Measurements from ENCODE around the gene SYNE4. TPM values are rescaled to one million over a fixed set of nuclear protein-coding genes. Genes with fewer than 3 reads are reported as not detected.

The SYNE4 gene
- total and polyA plus RNA-seq, 2 of the 4 experiments (the other 2 are of a cell fraction): 0.27 TPM; not detected in 1

- no peak overlapping the region for H3K14ac ChIP-seq (replicated peaks; ENCODE audit: low read depth, low read length)
- no peak overlapping the region for H2BK15ac ChIP-seq (ENCODE audit: low read depth, low read length)
- no peak overlapping the region for H3K23ac ChIP-seq (ENCODE audit: low read depth, low read length)
- H3K79me1 ChIP-seq (ENCODE audit: low read depth in 1 of 2, low read length in 2 of 2): no peaks in the 10 kb centered on the region
- H3K18ac ChIP-seq (ENCODE audit: low read depth, low read length): no peak overlapping the region
- no peak overlapping the region for H2AK9ac ChIP-seq (replicated peaks; ENCODE audit: low read depth, low read length, poor library complexity)
- ChIA-PET POLR2A (ENCODE audit: unreplicated experiment) (no interaction called here), CTCF (no interaction called here)
- H3K27me3 ChIP-seq (ENCODE audit: control insufficient read depth, insufficient read depth, low read length): peaks cover 33% of the 10 kb centered on the region
- no TSS peak for BruUV-seq (replicated peaks)
- no peak overlapping the region for H3K4me3 ChIP-seq (ENCODE audit: insufficient read depth, low read depth, low read length)
- H3K27ac ChIP-seq (ENCODE audit: insufficient read depth, low read length): no peak overlapping the region
- H4K20me1 ChIP-seq (ENCODE audit: insufficient read depth, low read length): no peaks in the 10 kb centered on the region
- in situ Hi-C loops (cut with MboI; ENCODE audit: low sequenced_read_pairs): no loop called here
- no peak overlapping the region for H4K5ac ChIP-seq (ENCODE audit: low read depth, low read length)
- H3K4ac ChIP-seq (ENCODE audit: low read depth, low read length): no peak overlapping the region
- no CpG with 5 or more reads among the region's 7 CpGs for WGBS, 2 experiments (ENCODE audit: extremely low coverage in 2 of 2, insufficient read length in 1 of 2)
- H4K91ac ChIP-seq (ENCODE audit: insufficient read depth, low read depth, low read length): no peak overlapping the region
- no peak overlapping the region for H3K56ac ChIP-seq (ENCODE audit: extremely low read depth, insufficient read depth, low read length)
- H4K8ac ChIP-seq (ENCODE audit: low read depth in 2 of 2, low read length in 2 of 2): no peak overlapping the region
- no peaks in the 10 kb centered on the region for H3K36me3 ChIP-seq (ENCODE audit: control insufficient read depth, insufficient read depth, low read length)
- no peaks in the 10 kb centered on the region for H3K4me1 ChIP-seq (ENCODE audit: control insufficient read depth, insufficient read depth, low read length)
- TF ChIP-seq, protein P1, sequence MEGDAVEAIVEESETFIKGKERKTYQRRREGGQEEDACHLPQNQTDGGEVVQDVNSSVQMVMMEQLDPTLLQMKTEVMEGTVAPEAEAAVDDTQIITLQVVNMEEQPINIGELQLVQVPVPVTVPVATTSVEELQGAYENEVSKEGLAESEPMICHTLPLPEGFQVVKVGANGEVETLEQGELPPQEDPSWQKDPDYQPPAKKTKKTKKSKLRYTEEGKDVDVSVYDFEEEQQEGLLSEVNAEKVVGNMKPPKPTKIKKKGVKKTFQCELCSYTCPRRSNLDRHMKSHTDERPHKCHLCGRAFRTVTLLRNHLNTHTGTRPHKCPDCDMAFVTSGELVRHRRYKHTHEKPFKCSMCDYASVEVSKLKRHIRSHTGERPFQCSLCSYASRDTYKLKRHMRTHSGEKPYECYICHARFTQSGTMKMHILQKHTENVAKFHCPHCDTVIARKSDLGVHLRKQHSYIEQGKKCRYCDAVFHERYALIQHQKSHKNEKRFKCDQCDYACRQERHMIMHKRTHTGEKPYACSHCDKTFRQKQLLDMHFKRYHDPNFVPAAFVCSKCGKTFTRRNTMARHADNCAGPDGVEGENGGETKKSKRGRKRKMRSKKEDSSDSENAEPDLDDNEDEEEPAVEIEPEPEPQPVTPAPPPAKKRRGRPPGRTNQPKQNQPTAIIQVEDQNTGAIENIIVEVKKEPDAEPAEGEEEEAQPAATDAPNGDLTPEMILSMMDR (conservative IDR thresholded peaks at IDR 0.05; ENCODE audit: low read depth, low read length): no peak
- TF ChIP-seq, protein P2, sequence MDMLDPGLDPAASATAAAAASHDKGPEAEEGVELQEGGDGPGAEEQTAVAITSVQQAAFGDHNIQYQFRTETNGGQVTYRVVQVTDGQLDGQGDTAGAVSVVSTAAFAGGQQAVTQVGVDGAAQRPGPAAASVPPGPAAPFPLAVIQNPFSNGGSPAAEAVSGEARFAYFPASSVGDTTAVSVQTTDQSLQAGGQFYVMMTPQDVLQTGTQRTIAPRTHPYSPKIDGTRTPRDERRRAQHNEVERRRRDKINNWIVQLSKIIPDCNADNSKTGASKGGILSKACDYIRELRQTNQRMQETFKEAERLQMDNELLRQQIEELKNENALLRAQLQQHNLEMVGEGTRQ (IDR thresholded peaks at IDR 0.05; ENCODE audit: low read depth, low read length): no peak
- TF ChIP-seq MXI1 (IDR thresholded peaks at IDR 0.05; ENCODE audit: borderline replicate concordance, low read depth, low read length): no peak
- TF ChIP-seq CHD1 (IDR thresholded peaks at IDR 0.05; ENCODE audit: low read depth, low read length): no peak
- no peak for TF ChIP-seq MAFK (IDR thresholded peaks at IDR 0.05; ENCODE audit: low read depth, low read length)
- TF ChIP-seq RFX5 (IDR thresholded peaks at IDR 0.05; ENCODE audit: low read depth, low read length): no peak
- TF ChIP-seq NFE2L2 (IDR thresholded peaks at IDR 0.05; ENCODE audit: low read depth, low read length): no peak
- no peak for TF ChIP-seq SMC3 (IDR thresholded peaks at IDR 0.05; ENCODE audit: low read depth, low read length)
- no peak for TF ChIP-seq RCOR1 (IDR thresholded peaks at IDR 0.05; ENCODE audit: insufficient replicate concordance, low read length)
- H3K9me3 ChIP-seq (ENCODE audit: control insufficient read depth, insufficient read depth, low read length): peaks cover 2% of the 10 kb centered on the region
- DNase-seq: no peak
- ATAC-seq (ENCODE audit: low read depth): no peak
- H2AK5ac ChIP-seq (ENCODE audit: low read depth, low read length): no peak overlapping the region
- H2BK20ac ChIP-seq (ENCODE audit: low read depth, low read length): no peak overlapping the region
- no peak overlapping the region for H3K9ac ChIP-seq (ENCODE audit: low read depth, low read length)
- intact Hi-C loops (cut with micrococcal nuclease): no loop called here
- no peak overlapping the region for H2AFZ ChIP-seq (replicated peaks; ENCODE audit: low read length, poor library complexity)
- H2BK5ac ChIP-seq (ENCODE audit: low read depth, low read length, poor library complexity, severe bottlenecking): no peak overlapping the region
- H3K4me2 ChIP-seq (ENCODE audit: low read depth, low read length): no peak overlapping the region
- dilution Hi-C loops (cut with HindIII; ENCODE audit: low sequenced_read_pairs, unreplicated experiment): no loop called here
- H3K9me1 ChIP-seq (ENCODE audit: insufficient read depth, low read length): no peaks in the 10 kb centered on the region
- H2BK120ac ChIP-seq (ENCODE audit: low read depth, low read length): no peak overlapping the region
Measured at GRCh38 chr19:35960432-35960972, 48.1 kb downstream of the SYNE4 start.
